ENCODE results near the gene GZMA. TPM values are rescaled to one million over a fixed set of nuclear protein-coding genes. Genes with fewer than 3 reads are reported as not detected.

The GZMA gene
- total RNA-seq, 2 experiments from 2014 or later: not detected

DNA sequence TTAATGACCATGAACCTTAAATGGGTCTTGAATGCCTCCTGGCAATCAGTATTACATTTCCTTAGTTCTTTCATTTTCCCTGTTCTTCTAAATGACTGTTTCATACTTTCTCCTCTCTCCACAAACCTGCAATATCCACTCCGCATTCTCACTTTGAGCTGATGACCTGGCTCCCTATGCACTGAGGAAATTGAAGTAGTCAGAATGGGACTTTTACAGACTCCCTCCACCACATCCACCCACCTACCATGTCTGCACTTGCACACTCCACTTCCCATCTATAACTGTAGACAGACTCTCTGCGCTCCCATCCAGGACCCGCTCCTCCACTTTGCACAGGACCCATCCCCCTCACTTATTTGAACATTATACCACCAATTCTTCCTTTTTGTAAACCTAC is 36.2 kb upstream of the GZMA start:
- intact Hi-C loops (cut with micrococcal nuclease; ENCODE audit: unreplicated experiment): no loop called here
- H3K27ac ChIP-seq (ENCODE audit: low read depth, low read length, poor library complexity, severe bottlenecking): no peak overlapping the region
- H3K4me1 ChIP-seq (ENCODE audit: insufficient read depth, low read length, poor library complexity, severe bottlenecking): no peaks in the 10 kb centered on the region
- CTCF ChIA-PET (ENCODE audit: unreplicated experiment): no interaction called here
- DNase-seq (ENCODE audit: low spot score): no peak
- H3K9me3 ChIP-seq (ENCODE audit: low read length): no peaks in the 10 kb centered on the region
- H4K20me1 ChIP-seq (ENCODE audit: insufficient read depth, low read length): no peaks in the 10 kb centered on the region
- no peaks in the 10 kb centered on the region for H3K9me2 ChIP-seq (ENCODE audit: insufficient read depth, low read length)
- no peaks in the 10 kb centered on the region for H3K79me2 ChIP-seq (ENCODE audit: insufficient read depth, low read depth, low read length)
- no TSS peak for BruUV-seq (replicated peaks)
- no peaks in the 10 kb centered on the region for H3K36me3 ChIP-seq (ENCODE audit: insufficient read depth, low read length)
- no peak overlapping the region for H3K4me2 ChIP-seq (ENCODE audit: low read length)
- no peak for TF ChIP-seq EZH2phosphoT487 (IDR thresholded peaks at IDR 0.05; ENCODE audit: borderline replicate concordance, low read depth, low read length)
- TF ChIP-seq, protein P1, sequence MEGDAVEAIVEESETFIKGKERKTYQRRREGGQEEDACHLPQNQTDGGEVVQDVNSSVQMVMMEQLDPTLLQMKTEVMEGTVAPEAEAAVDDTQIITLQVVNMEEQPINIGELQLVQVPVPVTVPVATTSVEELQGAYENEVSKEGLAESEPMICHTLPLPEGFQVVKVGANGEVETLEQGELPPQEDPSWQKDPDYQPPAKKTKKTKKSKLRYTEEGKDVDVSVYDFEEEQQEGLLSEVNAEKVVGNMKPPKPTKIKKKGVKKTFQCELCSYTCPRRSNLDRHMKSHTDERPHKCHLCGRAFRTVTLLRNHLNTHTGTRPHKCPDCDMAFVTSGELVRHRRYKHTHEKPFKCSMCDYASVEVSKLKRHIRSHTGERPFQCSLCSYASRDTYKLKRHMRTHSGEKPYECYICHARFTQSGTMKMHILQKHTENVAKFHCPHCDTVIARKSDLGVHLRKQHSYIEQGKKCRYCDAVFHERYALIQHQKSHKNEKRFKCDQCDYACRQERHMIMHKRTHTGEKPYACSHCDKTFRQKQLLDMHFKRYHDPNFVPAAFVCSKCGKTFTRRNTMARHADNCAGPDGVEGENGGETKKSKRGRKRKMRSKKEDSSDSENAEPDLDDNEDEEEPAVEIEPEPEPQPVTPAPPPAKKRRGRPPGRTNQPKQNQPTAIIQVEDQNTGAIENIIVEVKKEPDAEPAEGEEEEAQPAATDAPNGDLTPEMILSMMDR (conservative IDR thresholded peaks at IDR 0.05; ENCODE audit: low read length): no peak
- no peak overlapping the region for H2AFZ ChIP-seq (ENCODE audit: low read length)
- POLR2A ChIA-PET: no interaction called here
- H3K4me3 ChIP-seq (ENCODE audit: low read depth, low read length, poor library complexity, severe bottlenecking): no peak overlapping the region

DNA sequence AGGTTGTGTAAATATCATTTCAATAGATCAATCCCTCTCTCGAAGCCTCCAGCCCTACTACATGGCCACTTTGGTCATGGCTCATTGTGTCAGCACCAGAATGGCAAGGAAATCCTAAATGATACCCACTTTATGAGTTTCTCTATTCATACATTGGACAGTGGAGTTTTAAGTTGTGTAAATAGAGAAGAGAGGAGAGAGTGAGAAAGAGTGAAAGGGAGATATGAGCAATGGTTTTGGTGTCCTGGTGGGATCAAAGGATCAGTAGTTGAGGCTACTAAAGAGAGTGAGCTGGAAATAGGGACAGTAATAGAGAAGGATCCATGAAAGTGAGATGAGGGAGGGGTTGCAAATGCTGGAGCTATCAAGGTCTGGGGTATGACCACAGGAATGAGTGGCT is 31.5 kb upstream of the GZMA start:
- Histone ChIP-seq H3K9me3 (ENCODE audit: low read length) (no peaks in the 10 kb centered on the region), H3K79me2 (ENCODE audit: insufficient read depth, low read depth, low read length) (no peaks in the 10 kb centered on the region), H3K36me3 (ENCODE audit: insufficient read depth, low read length) (no peaks in the 10 kb centered on the region), H2AFZ (ENCODE audit: low read length) (no peak overlapping the region), H3K27ac (ENCODE audit: low read depth, low read length, poor library complexity, severe bottlenecking) (no peak overlapping the region), H3K4me3 (ENCODE audit: low read depth, low read length, poor library complexity, severe bottlenecking) (no peak overlapping the region), H3K4me2 (ENCODE audit: low read length) (no peak overlapping the region), H3K4me1 (ENCODE audit: insufficient read depth, low read length, poor library complexity, severe bottlenecking) (no peaks in the 10 kb centered on the region), H4K20me1 (ENCODE audit: insufficient read depth, low read length) (no peaks in the 10 kb centered on the region), H3K9me2 (ENCODE audit: insufficient read depth, low read length) (no peaks in the 10 kb centered on the region)
- ChIA-PET CTCF (ENCODE audit: unreplicated experiment) (no interaction called here), POLR2A (interaction anchor here (0.9 kb wide), 1 partner anchor 86 kb away, joined by 3 read pairs; no protein-coding TSS in a partner anchor)
- intact Hi-C loops (cut with micrococcal nuclease; ENCODE audit: unreplicated experiment): no loop called here
- no TSS peak for BruUV-seq (replicated peaks)
- DNase-seq (ENCODE audit: low spot score): no peak
- TF ChIP-seq EZH2phosphoT487 (IDR thresholded peaks at IDR 0.05; ENCODE audit: borderline replicate concordance, low read depth, low read length): no peak
- TF ChIP-seq, protein P1 (conservative IDR thresholded peaks at IDR 0.05; ENCODE audit: low read length): no peak

DNA sequence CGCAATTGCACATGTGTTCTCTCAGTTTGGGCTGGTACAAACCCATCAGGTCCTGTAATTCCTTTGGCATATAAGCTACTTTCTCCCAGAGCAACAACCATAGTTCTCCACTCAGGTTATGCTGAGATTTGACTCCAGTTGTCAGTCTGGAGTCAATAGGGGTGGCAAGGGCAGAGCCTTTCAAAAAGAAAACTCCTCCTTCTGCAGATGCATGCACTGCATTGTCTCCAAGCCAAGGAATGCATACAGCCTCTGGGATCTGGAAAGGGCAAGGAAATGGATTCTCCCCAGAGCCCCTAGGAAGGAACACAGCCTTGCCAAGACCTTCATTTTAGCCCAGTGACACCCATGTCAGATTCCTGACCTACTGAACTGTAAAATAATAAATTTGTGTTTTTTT is 31.0 kb upstream of the GZMA start:
- Histone ChIP-seq H3K4me1 (ENCODE audit: insufficient read depth, low read length, poor library complexity, severe bottlenecking) (no peaks in the 10 kb centered on the region), H3K9me2 (ENCODE audit: insufficient read depth, low read length) (no peaks in the 10 kb centered on the region), H4K20me1 (ENCODE audit: insufficient read depth, low read length) (no peaks in the 10 kb centered on the region), H3K4me3 (ENCODE audit: low read depth, low read length, poor library complexity, severe bottlenecking) (no peak overlapping the region), H3K4me2 (ENCODE audit: low read length) (no peak overlapping the region), H3K79me2 (ENCODE audit: insufficient read depth, low read depth, low read length) (no peaks in the 10 kb centered on the region), H3K9me3 (ENCODE audit: low read length) (no peaks in the 10 kb centered on the region), H2AFZ (ENCODE audit: low read length) (no peak overlapping the region), H3K36me3 (ENCODE audit: insufficient read depth, low read length) (no peaks in the 10 kb centered on the region), H3K27ac (ENCODE audit: low read depth, low read length, poor library complexity, severe bottlenecking) (no peak overlapping the region)
- BruUV-seq (replicated peaks): no TSS peak
- TF ChIP-seq, protein P1 (conservative IDR thresholded peaks at IDR 0.05; ENCODE audit: low read length): no peak
- TF ChIP-seq EZH2phosphoT487 (IDR thresholded peaks at IDR 0.05; ENCODE audit: borderline replicate concordance, low read depth, low read length): no peak
- ChIA-PET POLR2A (interaction anchor here (0.9 kb wide), 1 partner anchor 87 kb away, joined by 3 read pairs; no protein-coding TSS in a partner anchor), CTCF (ENCODE audit: unreplicated experiment) (no interaction called here)
- intact Hi-C loops (cut with micrococcal nuclease; ENCODE audit: unreplicated experiment): no loop called here
- no peak for DNase-seq (ENCODE audit: low spot score)

Data from OCI-LY7 (cell line).